Skin of body (tissue), 2 donors: ENCODE measurements around the gene IRF4. TPM values are rescaled to one million over a fixed set of nuclear protein-coding genes. Genes with fewer than 3 reads are reported as not detected.
"Not testable (repeated sequence)": the region's sequence is repeated elsewhere in the genome, so short reads cannot be mapped to it uniquely, and the experiment has no call there.

ENCODE experiments used
- DNase-seq: peaks from one replicate; lab custom pipeline; 2025; lab: John Stamatoyannopoulos, UW
- total RNA-seq: library from RNA; depleted of rRNA; stranded (reverse); fragments of >200 nt; gene quantifications from one replicate; pipeline ENCODE4 v1.2.3, GENCODE V29; 2014

IRF4 gene
- total RNA-seq, 1 donor from 2014 or later: 6.2 TPM

DNA sequence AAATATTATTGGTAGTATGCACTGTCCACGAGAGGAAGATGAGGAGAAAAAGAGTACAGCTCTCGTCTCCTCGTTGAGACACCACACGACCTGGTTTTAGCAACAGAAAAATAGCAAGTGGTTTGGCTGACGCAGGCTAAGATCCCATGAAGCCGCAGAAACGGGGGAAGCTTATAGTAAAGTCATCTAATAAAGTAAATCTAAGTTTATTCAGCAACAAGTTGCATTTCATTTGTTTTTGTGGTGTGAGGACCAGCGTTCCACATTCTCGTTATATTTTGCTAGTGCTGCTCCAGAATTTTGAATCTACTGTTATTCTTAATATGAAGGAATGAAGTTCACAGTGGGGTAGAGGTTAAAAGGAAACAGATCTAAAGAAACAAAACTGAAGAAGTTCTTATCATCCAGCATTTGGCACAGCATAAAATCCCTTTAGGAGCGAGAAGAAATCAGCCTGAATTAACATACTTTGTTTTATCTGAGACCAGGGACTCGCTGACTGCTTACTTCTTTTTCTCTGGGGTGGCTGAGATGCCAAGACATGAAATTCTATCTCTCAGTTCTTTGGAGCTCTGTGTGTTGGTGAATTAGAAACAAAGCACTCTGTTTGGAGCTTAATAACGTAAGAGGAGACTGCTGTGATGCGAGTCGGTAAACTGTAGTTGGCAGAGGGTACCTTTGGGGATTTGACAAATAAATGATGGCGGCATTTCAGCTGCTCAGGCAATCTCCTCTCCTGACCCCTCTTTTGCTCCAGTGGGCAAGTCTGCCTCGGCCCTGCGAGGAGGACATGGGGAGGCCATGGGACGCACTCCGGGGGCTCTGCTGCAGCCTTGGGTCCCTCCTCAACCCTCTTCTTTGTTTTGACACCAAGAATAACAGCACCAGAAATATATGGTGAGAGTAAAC lies 24.9 kb upstream of the IRF4 start:
- no peak for DNase-seq

DNA sequence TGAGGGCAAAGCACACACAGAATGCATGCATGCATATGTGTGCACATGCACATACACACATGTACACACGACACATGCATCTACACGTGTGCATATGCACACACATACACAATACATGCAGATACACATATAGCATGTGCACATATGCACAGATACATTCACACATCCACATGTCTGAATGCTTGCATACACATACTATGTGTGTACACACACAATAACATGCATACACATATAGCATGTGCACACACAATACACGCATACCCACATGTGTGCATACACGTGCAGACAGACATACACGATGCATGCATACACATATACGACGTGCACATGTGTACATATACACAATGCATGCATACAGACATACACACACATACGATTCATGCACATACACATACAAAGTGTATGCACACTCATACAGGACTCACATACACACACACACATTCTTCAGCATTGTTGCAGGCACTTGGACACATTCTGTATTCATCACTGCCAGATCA lies 24.2 kb upstream of the IRF4 start:
- DNase-seq: no peak

DNA sequence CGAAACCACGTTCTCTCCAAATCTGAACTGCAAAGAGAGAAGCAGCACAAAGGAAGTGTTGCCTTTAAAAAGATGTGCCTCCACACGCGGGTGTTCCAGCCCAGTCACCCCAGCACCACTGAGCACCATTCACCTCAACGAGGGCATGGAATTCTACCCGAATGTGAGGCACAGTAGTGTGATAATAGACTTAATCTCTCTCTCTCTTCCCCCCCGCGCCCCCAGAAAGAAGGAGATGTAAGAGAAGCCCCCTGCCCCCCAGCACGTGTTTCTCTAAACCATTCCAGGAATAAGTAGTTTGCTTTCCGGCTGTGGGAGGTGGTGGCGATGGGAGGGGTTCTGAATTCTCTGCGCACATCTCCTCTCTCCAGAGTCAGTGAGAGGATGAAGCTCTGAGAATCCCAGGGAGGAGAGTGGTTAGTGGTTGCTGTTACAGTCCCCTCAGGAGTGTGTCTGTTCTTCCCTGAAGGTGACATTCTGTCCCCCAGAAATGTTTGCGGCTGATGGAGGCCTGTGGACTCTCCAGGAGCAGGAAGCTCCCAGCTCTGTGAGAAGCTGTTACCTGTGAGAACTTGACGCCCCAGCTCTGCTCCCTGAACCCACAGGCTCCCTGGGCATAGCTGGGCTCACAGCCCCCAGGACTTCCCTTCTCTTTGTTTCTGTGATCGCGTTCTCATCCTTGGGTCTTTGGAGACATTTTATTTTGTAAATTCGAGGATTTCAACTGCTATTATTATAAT lies 23.5 kb upstream of the IRF4 start:
- no peak for DNase-seq

DNA sequence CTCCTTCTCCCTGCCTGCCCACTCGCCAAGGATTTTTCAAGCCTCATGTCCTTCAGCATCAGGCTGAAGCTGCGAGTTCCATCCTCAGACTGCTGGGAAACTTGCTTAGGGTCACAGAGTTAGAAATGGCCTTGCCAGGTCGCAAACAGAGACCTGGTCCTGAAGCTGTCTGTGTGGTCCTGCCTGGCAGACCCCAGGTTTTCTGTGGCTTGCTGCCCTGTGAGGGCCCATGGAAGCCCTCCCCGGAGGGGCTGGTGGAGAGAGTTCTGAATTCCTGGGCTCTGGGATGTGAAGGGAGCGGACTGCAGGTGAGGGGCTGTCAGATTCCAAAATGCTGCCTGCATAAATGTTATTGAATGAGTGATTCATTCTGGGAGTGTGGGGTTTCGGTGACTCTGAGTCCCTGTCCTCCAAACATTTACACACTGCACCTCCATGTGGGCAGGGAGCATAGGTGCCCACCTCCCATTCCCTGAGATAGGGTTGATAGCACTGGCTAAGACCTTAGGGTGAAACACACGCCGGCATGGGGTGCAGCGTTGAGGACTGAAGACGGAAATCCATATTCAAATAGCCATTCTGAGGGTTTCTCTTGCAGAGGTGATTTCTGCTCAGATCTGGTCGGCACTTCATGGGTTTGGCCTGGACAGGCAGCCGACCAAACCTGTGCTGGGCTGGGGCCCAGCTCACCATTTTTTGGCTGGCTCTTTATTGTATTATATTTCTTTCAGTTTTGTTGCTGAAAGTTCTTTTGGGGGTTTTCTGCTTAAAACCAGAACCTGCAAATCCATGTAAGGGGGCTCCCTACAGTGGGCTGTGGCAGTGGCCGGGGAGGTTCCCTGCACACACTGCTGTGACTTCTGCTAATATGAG lies 21.8 kb upstream of the IRF4 start:
- no peak for DNase-seq

DNA sequence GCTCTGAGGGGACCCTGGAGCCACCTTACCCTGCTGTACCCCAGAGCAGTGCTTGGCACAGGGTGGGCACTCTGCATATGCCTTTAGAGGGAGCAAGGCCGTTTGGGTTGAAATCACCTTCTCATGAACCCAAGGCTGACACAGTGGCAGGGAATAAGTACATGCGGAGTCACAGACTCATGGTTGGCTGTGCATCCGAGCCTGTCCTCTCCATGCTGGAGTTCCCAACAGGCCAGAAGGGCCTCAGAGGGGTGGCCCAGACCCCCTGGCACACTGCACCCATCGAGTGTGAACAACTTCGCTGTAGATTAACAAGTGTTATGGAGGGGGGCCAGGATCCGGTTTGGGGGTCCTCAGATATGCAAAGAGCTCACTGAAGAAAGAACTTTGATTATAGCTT lies 21.0 kb upstream of the IRF4 start:
- no peak for DNase-seq

DNA sequence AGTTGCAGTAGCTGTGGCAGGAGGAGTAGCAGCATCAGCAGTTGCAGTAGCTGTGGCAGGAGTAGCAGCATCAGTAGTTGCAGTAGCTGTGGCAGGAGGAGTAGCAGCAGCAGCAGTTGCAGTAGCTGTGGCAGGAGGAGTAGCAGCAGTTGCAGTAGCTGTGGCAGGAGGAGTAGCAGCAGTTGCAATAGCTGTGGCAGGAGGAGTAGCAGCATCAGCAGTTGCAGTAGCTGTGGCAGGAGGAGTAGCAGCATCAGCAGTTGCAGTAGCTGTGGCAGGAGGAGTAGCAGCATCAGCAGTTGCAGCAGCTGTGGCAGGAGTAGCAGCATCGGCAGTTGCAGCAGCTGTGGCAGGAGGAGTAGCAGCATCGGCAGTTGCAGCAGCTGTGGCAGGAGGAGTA lies 19.7 kb upstream of the IRF4 start:
- not testable (repeated sequence) for DNase-seq

DNA sequence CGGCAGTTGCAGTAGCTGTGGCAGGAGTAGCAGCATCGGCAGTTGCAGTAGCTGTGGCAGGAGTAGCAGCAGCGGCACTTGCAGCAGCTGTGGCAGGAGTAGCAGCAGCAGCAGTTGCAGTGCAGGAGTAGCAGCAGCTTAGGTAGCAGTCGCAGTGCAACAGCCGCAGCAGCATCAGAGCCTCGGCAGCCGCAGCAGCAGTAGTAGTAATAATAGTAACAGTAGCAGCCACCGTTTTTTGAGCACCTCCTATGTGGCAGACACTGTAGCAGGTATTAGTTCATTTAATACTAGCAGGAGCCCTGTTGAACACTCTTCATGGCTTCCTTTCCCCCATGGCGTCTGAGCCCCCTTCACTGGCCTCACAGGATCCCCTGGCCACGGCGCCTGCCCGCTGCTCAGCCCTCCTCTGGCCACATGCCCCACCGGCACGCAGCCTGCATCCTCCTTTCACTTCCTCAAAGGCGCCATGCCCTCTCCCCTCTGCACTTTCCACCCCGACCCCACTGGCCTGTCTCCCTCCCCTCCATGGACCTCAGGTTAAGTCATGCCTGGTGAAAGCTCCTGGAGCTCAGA lies 19.1 kb upstream of the IRF4 start:
- DNase-seq: no peak

DNA sequence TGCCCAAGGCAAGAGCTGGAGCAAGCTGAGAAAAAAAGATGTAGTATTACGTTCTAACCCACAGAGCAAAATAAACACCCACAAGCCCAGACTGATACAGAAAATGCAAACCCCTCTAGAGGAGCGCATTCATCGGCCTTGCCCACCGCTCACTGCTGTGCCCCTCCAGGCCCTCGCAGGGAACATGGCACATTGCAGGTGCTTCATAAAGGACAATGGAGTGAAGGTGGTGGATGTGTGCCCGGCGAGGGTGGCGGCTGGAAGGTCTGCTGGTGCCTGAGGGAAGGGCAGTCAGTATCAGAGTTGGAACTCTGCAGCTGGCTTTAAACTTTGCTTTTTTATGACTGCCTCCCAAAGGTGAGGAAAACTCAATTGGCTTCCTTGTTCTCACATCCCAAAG lies 18.5 kb upstream of the IRF4 start:
- no peak for DNase-seq

DNA sequence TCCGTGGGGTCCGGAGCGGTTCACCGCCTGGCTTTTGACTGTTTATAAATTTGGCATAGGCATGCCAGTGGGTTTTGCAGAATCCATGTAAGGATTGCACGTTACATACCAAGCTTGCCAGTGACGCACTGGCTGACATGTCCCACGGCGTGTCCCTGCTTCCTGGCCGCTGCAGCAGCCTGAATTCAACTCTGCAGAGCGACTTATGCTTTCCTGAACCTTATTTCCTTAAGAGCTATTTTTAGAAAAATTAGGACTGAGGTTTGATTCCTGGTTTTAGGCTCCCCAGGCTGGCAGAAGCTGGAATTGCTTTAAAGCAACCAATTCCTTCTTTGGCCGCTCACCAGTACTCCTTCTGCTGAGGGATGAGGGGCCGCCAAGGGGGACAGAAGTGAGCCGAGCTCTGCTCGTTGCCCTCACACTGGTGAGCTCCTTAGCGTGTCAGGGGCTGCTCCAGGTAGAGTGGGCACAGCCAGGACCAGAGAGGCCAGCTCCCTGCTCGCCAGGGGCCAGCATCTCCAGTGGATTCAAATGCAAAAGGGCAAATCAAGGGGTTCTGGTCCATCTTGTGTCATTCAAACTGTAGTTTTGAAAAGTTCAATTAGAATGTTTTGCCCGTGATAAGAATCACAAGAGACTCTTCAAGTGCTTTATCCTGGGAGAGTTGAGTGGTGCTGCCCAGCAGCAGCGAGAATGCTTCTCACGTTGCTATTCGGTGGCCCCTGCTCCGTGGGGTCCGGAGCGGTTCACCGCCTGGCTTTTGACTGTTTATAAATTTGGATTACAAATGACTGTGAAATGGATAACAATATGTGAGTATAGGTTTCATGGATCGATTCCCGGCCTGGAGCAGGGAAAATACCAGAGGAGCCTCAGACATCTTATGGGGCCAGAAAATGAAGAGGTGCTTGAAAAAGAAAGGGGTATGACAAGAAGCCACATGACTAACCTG lies 17.5 kb upstream of the IRF4 start:
- DNase-seq: no peak

DNA sequence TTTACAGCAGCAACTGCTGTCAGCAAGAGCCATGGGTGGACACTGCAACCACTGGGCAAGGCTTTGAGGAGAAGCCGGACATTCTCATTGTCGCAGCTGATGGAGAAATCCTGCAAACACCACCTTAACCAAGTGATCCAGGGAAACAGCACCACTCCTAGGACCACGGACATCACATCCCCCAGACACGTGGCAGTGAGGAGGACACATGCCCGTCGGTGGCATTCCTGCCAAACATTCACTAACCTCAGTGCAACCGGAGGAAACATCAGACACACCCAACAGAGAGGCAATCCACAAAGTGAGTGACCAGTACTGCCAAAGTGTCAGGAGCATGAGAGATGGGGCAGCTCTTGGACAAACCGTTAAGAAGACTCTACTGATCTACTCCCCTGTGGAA lies 16.6 kb upstream of the IRF4 start:
- DNase-seq: no peak

DNA sequence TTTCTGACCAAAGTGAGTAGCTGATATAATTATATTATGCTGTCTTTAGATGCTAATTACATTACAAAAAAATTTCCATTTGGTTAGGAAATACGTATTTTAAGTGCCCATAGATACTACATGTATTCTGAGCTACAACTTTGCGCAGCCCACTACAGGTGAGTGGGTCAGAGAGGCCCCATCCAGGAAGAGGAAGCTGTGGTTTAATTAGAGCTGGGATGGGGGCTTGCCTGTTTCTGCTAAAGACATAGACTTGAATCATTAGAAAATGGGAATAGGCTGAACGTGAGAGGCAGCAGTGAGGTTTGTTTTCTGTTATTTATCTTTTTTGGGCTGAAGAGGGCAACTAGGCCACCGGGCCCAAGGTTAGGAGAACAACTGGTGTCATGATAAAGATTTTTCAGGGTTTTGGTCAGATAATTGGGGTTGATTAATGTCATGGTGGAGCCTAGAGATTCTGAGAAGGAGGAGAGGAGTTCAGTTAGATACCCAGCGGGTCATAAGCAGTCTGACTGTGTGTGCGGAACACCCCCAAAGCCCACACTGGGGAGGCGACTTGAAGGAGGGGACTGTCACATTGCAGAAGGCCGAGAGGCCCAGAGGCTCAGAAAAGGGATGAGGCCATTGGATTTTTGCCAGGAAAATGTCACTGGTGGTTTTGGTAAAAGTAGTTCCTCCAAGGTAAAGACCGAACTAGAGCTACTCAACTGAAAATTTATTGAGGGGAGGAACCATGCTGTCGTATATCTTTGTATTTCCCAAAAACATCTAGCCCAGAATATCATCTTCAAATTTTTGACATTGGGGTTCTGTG lies 14.5 kb upstream of the IRF4 start:
- no peak for DNase-seq

DNA sequence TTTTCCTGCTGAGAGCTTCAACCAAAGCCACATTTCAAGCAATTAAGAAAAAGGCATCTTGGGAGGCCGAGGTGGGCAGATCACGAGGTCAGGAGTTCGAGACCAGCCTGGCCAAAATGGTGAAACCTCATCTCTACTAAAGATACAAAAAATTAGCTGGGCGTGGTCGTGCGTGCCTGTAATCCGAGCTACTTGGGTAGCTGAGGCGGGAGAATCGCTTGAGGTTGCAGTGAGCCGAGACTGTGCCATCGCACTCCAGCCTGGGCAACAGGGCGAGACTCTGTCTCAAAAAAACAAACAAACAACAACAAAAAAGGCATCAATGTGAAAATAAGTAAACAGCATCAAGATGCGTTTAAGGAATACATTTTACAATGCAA lies 13.9 kb upstream of the IRF4 start:
- DNase-seq: not testable (repeated sequence)

DNA sequence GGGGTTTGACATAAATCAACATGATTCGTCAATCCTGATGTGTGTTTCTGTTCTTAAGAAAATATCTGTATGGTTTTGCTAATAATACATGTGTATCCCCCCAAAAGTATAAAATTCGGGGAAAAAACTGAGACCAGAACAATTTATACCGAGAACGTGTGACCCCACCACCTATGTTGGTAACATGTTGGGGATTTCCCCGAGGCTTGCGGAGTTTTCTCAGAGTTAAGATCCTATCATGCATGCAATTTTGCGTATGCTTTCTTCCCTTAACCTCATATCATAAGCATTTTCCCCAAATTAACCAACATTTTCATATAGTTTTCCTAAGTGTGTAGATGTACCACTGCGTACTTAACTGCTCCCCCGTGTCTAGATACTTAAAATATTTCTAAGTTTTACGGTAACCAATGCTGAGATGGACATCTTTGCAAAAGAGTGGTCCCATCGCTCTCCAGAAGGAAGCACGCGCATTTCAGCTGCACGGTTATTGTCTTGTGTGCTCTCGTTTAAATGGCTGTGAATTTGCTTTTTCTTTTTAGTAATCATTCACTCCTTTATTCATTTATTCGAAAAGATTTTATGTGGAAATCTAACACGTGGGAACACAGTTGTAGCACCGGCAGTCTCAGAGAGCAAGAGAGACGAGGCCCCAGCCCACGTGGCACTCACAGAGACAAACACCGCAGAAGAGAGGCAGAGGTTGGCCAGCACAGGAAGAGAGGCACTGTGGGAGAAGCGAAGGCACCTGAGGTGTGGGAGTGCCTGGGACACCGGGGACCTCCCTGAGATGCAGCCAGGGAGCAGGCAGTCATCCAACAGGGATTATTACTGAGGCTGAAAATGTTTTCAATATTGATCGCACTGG lies 13.2 kb upstream of the IRF4 start:
- DNase-seq: no peak

DNA sequence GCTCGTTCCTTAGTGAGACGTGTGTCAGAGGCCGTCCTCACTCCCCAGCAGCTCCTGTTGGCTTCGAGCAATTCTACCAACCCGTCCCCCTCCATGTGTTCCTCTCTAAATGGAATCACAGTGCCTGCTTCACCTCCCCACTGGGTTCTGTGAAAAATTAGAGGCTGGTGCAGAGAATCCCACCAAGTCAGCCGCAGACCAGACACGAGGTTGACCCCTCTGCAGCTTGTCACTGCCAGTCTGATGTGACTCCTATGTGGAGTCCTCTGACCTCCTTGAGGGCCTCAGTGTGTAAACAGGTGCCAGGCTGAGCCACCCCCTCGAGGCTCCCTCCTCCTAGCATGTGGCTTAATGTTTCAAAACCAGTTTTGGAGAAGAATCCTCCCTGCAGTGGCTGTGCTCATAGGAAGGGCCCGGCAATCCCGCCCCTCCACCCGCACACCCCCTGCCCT lies 12.6 kb upstream of the IRF4 start:
- no peak for DNase-seq

DNA sequence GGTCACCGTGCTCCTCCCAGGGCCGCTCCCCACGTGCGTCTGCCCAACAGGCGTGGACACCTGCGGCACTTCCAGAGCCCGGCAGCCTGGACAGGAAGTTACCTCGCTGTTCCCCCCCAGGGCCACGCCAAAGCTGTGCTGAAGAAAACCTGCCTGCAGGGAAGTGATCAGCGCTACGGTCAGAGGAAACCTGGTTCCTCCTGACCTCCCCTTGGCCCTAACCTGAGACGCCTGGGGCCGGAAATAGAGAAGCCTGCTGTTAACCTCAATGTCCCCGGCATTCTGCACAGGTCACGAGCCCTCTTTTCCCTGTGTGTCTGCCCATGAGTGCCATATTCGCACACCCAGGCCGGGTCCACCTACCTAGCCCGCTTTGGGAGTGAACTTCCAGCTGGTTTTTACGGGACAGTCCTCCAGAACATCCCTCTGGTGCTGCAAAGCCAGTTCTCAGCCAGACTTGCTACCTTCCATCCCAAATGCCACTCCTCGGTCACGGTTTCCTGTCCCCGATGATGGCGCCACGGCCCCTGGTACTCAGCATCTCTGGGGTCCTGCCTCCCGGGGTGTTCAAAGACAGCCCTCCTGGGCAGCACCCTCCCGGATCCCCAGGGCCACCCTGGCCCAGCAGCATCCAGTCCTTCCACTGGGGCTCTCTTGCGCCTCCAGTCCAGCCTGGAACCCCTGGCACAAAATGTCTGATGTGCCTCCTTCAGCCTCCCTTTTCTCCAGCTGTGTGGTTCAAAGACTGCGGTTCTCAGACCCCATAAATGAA lies 12.0 kb upstream of the IRF4 start:
- DNase-seq: no peak

DNA sequence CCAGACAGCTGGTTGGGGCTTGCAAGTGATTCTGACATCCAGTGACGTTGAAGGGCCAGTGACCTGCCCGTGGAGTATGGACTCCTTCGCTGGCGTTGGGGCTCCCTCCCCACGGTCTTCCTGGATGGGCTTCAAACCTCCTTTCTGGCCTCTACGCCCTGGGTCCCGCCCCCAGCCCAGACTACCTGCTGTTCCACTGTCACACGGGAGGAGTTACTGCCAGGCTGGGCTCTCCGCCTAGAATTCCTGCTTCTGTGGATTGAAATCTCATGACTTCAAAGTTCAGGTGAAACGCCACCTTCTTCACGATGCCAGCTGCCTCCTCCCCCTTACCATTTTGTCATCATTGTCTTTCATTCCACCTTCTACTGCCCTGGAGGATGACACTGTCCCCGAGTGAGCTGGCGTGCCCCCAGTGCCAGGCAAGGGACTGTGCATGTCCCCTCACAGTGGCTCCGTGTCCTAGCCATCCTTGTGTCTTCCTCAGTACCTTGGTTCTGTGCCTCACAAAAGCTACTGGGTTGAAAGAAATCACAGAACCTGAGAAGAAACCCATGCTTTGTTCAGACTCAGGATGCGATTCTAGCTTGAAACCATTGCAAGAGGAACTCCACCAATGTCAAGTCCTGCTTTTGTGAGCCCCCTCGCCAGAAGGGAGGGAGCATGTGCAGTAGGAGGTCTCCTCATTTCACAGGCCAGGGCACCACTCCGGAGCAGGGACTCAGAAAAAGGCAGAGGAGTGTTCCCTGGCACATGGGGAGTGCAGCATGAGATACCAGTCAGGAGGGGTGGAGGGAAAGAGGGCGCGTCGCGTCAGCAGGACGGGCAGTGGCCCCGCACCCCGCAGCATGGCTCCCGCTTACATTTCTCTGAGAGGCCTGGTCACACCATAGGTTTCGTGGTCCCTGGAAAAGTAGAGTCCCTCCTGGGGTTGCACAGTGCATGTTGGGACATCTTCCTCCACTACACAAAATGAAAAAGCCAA lies 11.0 kb upstream of the IRF4 start:
- DNase-seq: no peak
